ENCODE measurements around the gene TMBIM4. TPM values are rescaled to one million over a fixed set of nuclear protein-coding genes. Genes with fewer than 3 reads are reported as not detected.

TMBIM4 gene
- total and polyA plus RNA-seq, 3 donors from 2014 or later, result 175 to 462 (median 205) TPM

DNA sequence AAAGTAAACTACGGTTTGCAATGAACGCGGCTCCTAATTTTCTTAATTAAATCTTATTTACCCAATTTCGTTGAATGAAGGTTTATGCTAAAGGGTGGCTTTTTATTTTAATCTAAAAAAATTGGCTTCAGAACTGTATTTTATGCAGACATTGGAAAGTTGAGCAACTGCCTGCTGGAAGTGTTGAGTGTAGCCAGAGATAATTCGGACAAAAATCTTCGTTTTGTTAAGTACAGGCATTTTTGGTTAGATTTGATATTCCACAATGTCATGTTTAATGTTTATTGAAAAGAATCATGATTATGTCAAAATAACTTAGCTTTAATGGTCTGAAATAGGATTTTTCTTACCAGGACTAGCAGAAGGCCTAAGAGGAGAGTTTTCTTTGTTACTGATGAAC is 20.1 kb upstream of the TMBIM4 start:
- no peak for DNase-seq
- no peaks in the 10 kb centered on the region for H3K36me3 ChIP-seq (ENCODE audit: low read depth, missing control alignments)
- no peaks in the 10 kb centered on the region for H3K9me3 ChIP-seq
- H3K4me1 ChIP-seq, result peaks cover 5% of the 10 kb centered on the region
- H3K27me3 ChIP-seq, result no peaks in the 10 kb centered on the region
- intact Hi-C loops (cut with DNase I; ENCODE audit: low total_unique reads), result no loop called here
- TF ChIP-seq, protein P1, sequence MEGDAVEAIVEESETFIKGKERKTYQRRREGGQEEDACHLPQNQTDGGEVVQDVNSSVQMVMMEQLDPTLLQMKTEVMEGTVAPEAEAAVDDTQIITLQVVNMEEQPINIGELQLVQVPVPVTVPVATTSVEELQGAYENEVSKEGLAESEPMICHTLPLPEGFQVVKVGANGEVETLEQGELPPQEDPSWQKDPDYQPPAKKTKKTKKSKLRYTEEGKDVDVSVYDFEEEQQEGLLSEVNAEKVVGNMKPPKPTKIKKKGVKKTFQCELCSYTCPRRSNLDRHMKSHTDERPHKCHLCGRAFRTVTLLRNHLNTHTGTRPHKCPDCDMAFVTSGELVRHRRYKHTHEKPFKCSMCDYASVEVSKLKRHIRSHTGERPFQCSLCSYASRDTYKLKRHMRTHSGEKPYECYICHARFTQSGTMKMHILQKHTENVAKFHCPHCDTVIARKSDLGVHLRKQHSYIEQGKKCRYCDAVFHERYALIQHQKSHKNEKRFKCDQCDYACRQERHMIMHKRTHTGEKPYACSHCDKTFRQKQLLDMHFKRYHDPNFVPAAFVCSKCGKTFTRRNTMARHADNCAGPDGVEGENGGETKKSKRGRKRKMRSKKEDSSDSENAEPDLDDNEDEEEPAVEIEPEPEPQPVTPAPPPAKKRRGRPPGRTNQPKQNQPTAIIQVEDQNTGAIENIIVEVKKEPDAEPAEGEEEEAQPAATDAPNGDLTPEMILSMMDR (IDR thresholded peaks at IDR 0.05), result no peak
- no peak for TF ChIP-seq POLR2A (IDR thresholded peaks at IDR 0.05)
- WGBS, 2 donors, result 30 to 42% methylated on average over 6 of the region's 6 CpGs
- H3K27ac ChIP-seq, result peak overlapping the region in 1 of 2 donors; percentile 91
- peak overlapping the region; percentile 65 to 68 for H3K4me3 ChIP-seq

DNA sequence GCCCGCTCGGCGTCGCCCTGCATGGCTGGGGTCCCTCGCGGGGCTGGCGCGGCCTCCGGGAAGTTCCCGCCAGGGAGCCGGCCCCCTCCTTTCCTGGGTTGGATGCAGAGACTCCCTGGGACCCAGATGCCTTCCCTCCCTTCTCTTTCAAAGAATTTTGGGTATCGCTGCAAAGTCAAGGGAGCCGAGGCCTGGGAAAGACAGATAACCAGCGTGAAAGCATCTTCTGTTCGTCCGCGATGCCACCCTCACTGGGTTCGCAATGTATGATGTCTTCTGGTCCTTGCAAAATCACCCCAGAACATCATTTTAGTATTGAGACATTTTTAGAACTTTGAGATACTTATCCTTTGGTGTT is 19.7 kb upstream of the TMBIM4 start:
- no peak for DNase-seq
- peaks cover 5% of the 10 kb centered on the region for H3K4me1 ChIP-seq
- no peaks in the 10 kb centered on the region for H3K36me3 ChIP-seq (ENCODE audit: low read depth, missing control alignments)
- TF ChIP-seq POLR2A (IDR thresholded peaks at IDR 0.05), result no peak
- TF ChIP-seq, protein P1 (IDR thresholded peaks at IDR 0.05), result no peak
- intact Hi-C loops (cut with DNase I; ENCODE audit: low total_unique reads), result no loop called here
- H3K27ac ChIP-seq, result peak overlapping the region in 1 of 2 donors; percentile 91
- H3K27me3 ChIP-seq, result no peaks in the 10 kb centered on the region
- peak overlapping the region; percentile 65 to 68 for H3K4me3 ChIP-seq
- no peaks in the 10 kb centered on the region for H3K9me3 ChIP-seq
- 6 to 18% methylated on average over 7 to 11 of the region's 18 CpGs for WGBS, 2 donors

DNA sequence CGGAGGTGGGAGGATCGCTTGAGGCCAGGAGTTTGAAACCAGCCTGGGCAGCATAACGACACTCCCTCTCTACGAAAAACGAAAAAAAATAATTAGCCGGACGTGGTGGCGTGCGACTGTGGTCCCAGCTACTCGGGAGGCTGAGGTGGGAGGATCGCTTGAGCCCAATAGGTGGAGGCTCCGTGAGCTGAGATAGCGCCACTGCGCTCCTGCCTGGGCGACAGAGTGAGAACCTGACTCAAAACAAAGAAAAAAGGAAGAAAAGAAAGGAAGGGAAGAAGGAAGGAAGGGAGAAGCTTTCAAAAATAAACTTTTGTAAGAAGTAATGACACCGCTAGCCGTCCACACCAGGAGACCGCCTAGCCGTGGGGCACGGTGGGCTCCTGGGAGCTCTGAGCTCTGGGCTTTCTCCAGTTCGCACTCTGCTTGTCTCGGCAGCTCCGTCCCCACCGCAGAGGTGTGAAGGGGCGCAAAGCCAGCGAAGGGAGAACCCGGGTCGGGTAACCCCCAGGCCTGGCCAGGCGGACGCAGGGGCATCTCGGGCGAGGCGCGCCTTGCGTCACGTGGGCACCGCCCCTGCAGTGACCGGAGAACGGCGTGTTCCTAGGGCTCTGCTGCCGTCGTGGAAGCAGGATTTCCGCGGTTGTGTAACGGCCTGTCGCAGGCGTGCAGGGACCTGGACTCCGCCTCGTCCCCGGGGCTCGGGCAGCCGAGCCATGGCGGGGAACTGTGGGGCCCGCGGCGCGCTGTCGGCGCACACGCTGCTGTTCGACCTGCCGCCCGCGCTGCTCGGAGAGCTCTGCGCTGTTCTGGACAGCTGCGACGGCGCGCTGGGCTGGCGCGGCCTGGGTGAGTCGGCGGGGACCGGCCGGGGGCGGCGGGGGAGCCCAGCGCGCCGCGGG is 19.0 kb upstream of the TMBIM4 start, which contains the start of gene IRAK3:
Gene IRAK3, plus strand, starts transcription at position 631 of the 902 bp plus-strand sequence. Its CDS starts 86 bp downstream, at position 717.
- Histone ChIP-seq H3K4me3 (peak within 1 kb of the TSS; percentile 65 to 68), H3K36me3 (ENCODE audit: low read depth, missing control alignments) (no peaks in the 10 kb centered on the region), H3K27me3 (no peaks in the 10 kb centered on the region), H3K27ac (peak within 1 kb of the TSS; percentile 78 to 91), H3K4me1 (peaks cover 5% of the 10 kb centered on the region), H3K9me3 (no peaks in the 10 kb centered on the region)
- 25 to 33% methylated on average over 29 to 36 of the region's 82 CpGs for WGBS, 2 donors
- peak; percentile 79 for DNase-seq
- intact Hi-C loops (cut with DNase I; ENCODE audit: low total_unique reads), result no loop called here
- TF ChIP-seq, protein P1 (IDR thresholded peaks at IDR 0.05), result no peak

DNA sequence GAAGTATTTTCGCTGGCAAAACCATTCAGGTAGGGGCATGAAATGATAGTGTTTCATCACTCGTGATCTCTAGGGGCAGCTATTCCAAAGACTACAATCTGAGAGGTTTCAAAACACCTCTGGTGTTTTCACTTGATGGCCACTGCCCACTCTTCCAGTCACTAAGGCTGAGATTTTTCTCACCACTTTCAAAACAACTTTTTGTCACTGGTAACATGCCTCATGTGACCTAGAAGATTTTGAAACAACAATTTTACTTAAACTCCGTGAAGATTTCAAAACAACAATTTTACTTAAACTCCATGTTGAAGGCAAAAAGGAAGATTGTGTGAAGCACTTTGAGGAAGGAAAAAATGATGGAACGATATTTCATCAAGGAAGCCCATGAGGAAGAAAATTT is 18.0 kb upstream of the TMBIM4 start:
- no peak overlapping the region for H3K4me3 ChIP-seq
- no peaks in the 10 kb centered on the region for H3K27me3 ChIP-seq
- H3K9me3 ChIP-seq, result no peaks in the 10 kb centered on the region
- H3K4me1 ChIP-seq, result peaks cover 5% of the 10 kb centered on the region
- H3K27ac ChIP-seq, result no peak overlapping the region
- H3K36me3 ChIP-seq (ENCODE audit: low read depth, missing control alignments), result no peaks in the 10 kb centered on the region
- WGBS, 2 donors, result 76 to 85% methylated on average over 4 of the region's 4 CpGs
- intact Hi-C loops (cut with DNase I; ENCODE audit: low total_unique reads), result no loop called here
- TF ChIP-seq POLR2A (IDR thresholded peaks at IDR 0.05), result no peak
- TF ChIP-seq, protein P1 (IDR thresholded peaks at IDR 0.05), result no peak
- DNase-seq, result no peak

Data from testis (tissue), 3 donors.